Subcutaneous adipose tissue (tissue), 4 donors: ENCODE data around the gene SND1. TPM values are rescaled to one million over a fixed set of nuclear protein-coding genes. Genes with fewer than 3 reads are reported as not detected.

ENCODE experiments used
- total RNA-seq, 4 donors: library from RNA; depleted of rRNA; stranded (reverse); fragments of >200 nt; gene quantifications; one replicate each; pipeline ENCODE4 v1.1.0, GENCODE V29; 2016
- TF ChIP-seq, protein P1 (sequence below): fragments of 450-650 bp; IDR thresholded peaks from one replicate; pipeline ENCODE4 v1.5.1; 2016; ENCODE audit warnings: low read depth, mild to moderate bottlenecking, control low read depth, antibody characterized with exemption, moderate library complexity

The SND1 gene
- total RNA-seq, 4 donors from 2014 or later, result 73.9 to 98.3 (median 88.9) TPM

DNA sequence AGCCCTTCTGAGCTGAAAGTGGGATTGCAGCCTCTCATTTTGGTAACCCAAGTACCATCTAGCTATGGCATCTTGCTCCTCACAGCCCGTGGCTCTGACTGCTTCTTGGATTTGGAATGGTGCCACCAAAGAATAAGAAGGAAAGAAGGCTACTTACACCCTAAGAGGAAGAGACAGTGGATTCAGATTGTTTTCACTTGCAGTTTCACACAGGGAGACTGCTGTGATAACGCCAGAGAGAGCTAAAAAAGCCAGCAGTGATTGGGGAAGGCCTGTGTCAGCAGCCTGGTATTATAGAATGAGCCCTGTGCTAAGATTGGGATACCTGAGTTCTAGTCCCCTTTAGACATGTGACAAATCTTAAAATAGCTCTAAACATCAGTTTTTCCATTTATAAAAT, 382.8 kb downstream of the SND1 start:
- TF ChIP-seq, protein P1, sequence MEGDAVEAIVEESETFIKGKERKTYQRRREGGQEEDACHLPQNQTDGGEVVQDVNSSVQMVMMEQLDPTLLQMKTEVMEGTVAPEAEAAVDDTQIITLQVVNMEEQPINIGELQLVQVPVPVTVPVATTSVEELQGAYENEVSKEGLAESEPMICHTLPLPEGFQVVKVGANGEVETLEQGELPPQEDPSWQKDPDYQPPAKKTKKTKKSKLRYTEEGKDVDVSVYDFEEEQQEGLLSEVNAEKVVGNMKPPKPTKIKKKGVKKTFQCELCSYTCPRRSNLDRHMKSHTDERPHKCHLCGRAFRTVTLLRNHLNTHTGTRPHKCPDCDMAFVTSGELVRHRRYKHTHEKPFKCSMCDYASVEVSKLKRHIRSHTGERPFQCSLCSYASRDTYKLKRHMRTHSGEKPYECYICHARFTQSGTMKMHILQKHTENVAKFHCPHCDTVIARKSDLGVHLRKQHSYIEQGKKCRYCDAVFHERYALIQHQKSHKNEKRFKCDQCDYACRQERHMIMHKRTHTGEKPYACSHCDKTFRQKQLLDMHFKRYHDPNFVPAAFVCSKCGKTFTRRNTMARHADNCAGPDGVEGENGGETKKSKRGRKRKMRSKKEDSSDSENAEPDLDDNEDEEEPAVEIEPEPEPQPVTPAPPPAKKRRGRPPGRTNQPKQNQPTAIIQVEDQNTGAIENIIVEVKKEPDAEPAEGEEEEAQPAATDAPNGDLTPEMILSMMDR, result no peak

DNA sequence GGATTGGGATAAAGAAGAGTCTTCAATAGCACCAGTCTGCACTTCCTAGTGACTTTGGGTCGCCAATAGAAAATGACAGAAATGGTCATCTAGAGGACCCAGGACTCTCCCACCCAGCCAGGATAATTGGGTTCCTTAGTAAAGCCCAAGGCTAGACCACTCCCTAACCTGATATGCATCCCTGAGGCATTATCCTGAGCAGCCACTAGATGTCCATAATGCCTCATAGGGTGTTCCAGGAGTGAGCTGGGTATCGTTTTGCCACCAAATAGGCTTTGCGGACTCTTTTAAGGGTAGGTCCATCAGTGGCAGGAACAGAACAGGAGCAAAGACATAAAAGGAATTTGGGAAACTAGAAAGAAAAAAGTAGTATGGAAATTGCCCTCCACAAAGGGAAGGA, 383.7 kb downstream of the SND1 start:
- TF ChIP-seq, protein P1, result no peak

DNA sequence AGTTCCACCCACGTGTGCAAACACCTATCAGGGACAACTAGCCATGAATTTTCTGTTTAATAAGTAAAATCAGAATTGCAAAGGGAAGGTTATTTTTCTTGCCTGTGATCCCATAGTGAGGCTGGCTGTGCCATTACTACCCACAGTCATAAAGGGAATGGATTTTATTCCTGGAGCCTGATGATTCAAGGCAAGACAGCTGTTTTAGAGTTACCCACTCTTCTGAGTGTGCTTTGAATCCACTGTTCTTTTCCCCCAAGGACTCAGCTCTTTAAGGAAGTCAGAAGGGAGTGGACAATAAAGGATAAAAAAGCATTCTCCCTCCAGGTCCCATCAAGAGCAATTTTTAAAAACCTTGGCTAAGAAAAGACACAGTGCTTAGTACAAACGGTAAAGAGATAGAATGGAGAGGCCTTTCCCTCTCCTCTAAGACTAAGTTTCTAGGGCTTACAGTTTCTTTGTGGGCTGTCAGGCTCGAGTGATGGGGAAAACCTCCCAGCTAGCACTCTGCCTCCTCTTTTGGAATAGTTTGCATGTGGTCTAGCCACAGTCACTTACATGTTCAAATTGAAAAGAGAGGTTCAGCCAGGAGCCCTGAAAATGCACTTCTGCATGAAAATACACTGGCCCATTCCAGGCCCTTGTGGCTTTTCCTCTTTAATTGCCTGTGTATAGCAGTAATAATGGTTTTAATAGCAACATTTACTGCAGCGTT, 384.4 kb downstream of the SND1 start:
- TF ChIP-seq, protein P1, result no peak

DNA sequence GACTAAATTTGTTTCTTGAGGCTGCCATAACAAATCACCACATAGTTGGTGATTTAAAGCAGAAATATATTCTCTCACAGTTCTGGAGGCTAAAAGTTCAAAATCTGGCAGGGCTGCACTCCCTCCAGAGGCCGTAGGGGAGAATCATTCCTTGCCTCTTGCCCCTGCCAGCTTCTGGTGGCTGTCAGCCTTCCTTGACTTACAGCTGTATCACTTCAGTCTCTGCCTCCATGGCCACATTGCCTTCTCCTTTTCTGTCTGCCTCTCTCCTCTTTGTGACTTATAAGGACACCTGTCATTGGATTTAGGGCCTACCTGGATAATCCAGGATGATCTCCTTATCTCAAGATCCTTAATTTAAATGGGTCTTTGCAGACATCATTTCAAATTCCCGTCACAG, 385.1 kb downstream of the SND1 start:
- TF ChIP-seq, protein P1, result no peak

DNA sequence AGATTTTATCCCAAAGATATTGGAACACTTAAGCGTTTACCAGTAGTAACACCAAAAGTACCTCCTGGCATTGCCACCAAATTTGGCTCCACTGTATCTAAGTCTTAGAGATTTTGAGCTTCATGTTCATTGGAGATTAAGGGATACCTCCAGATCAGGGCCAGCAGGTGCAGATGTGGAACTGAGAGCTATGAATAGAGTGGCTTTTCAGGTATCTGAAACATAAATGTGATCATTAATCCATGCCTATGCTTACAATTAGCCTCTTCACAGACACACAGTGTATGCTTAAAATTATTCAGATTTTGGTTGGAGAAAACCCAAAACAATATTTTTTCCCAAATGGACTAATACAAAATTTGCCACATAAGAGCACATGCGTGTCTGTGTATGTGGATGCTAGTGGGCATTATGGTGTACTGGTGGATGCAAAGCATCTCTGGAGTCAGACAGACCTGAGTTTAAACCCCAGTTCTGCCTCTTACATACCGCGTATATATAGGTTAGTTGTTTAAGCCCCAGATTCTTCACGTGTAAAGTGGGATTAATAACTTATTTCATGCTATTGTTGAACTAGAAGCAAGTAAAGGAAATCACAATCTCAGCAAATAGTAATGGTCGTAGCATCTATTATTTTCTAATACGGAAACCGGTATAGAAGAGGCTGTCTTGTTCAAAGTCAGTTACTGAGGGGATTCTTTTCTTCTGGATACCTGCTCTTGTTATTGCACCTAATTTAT, 386.1 kb downstream of the SND1 start:
- TF ChIP-seq, protein P1, result no peak

DNA sequence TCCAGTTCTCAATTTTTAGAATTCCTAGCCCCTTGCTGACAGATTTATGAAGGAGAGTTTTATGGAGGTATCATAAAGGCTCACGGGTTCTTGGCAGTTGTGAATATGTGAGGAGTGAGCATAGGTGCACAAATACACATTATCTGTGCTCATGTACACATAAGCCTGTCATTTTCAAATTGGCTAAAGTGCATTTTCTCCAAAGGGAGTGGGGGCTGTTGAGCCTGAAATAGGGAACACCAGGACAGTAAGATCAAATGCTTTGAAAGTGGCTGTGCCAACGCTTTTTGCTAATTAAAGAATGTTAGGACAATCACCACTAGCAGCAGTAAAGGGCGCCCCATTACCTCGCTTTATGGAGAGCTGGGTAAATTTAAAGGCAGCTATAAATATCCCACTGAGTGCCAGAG, 387.6 kb downstream of the SND1 start:
- TF ChIP-seq, protein P1, result no peak

DNA sequence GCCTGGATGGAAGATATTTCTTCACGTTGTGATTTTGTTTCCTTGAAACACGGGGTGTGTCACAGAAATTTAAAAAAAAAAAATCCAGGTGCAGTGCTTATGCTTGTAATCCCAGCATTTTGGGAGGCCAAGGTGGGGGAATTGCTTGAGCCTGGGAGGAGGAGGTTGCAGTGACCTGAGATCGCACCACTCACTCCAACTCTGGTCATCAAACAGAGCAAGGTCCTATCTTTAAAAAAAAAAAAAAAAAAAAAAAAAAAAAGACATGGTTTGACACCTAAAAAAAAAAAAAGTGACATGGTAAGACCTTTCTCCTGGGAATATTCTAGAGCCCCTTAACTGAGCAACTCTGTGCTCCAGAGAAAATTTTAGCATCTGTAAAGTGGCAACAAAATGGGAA, 388.2 kb downstream of the SND1 start:
- TF ChIP-seq, protein P1, result no peak
